ENCODE measurements around the gene CCDC117.
A peak's percentile ranks its signal among the peaks of the same experiment; 100 is the strongest.

Gene CCDC117

DNA sequence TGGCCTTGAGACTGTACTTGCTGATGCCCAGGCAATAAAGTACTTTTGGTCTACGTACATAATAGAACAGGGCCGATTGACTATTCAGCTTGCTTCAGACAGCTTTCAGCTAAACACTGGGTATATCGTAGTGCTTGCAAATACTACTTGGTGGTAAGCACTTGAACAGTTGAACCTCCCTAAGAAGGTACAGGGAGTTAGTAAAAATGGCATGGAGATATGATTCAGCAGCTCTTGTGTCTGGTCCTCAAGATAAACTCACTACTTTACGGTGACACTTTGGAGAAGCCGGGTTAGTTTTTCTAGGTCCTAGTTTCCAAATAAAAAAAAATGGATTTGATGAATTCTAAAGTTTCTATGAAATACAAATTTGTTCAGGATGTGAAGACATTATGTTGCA, 7.3 kb downstream of the CCDC117 start:
- Histone ChIP-seq H3K9me2 (replicated peaks; ENCODE audit: low read depth, low read length) (no peaks in the 10 kb centered on the region), H2AFZ (ENCODE audit: low read length) (no peak overlapping the region), H3K79me2 (ENCODE audit: insufficient read depth, low read length) (peaks cover 90% of the 10 kb centered on the region), H3F3A (ENCODE audit: low read depth) (no peaks in the 10 kb centered on the region), H3K9ac (ENCODE audit: low read depth, low read length, poor library complexity, severe bottlenecking) (peak overlapping the region; percentile 19), H3K9me3 (ENCODE audit: insufficient read depth, low read depth, low read length) (no peaks in the 10 kb centered on the region), H3K4me3 (ENCODE audit: low read length, poor library complexity, severe bottlenecking) (no peak overlapping the region), H3K36me3 (ENCODE audit: insufficient read depth, low read length) (peaks cover 35% of the 10 kb centered on the region; the same call in 1 of the 2 replicates), H3K4me1 (ENCODE audit: insufficient read depth, low read length, poor library complexity, severe bottlenecking) (peaks cover 49% of the 10 kb centered on the region), H4K20me1 (ENCODE audit: insufficient read depth, low read length, poor library complexity, severe bottlenecking) (peaks cover 23% of the 10 kb centered on the region), H3K4me2 (ENCODE audit: low read depth, low read length, poor library complexity, severe bottlenecking) (peak overlapping the region; percentile 36), H3K27me3 (ENCODE audit: insufficient read depth, low read length, poor library complexity, severe bottlenecking) (no peaks in the 10 kb centered on the region)
- no peak for TF ChIP-seq EZH2phosphoT487 (IDR thresholded peaks at IDR 0.05; ENCODE audit: borderline replicate concordance)
- TF ChIP-seq, protein P1, sequence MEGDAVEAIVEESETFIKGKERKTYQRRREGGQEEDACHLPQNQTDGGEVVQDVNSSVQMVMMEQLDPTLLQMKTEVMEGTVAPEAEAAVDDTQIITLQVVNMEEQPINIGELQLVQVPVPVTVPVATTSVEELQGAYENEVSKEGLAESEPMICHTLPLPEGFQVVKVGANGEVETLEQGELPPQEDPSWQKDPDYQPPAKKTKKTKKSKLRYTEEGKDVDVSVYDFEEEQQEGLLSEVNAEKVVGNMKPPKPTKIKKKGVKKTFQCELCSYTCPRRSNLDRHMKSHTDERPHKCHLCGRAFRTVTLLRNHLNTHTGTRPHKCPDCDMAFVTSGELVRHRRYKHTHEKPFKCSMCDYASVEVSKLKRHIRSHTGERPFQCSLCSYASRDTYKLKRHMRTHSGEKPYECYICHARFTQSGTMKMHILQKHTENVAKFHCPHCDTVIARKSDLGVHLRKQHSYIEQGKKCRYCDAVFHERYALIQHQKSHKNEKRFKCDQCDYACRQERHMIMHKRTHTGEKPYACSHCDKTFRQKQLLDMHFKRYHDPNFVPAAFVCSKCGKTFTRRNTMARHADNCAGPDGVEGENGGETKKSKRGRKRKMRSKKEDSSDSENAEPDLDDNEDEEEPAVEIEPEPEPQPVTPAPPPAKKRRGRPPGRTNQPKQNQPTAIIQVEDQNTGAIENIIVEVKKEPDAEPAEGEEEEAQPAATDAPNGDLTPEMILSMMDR (conservative IDR thresholded peaks at IDR 0.05; ENCODE audit: low read length), result no peak

DNA sequence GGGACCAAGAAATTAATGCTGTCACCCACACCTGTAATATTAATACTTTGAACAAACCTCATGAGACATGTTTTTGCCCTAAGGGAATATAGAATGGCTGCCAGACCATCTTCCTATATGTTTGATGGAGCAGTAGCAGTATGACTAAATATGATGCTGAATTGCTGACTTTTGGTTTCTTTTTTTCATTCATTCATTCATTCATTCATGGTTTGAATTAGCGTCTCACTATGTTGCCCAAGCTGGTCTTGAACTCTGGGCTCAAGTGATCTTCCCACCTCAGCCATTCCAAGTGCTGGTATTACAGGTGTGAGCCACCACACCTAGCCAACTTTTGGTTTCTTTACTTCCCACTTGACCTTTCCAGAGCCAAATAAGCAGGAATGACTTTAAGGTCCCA, 7.8 kb downstream of the CCDC117 start:
- Histone ChIP-seq H3K9ac (ENCODE audit: low read depth, low read length, poor library complexity, severe bottlenecking) (no peak overlapping the region), H3F3A (ENCODE audit: low read depth) (no peaks in the 10 kb centered on the region), H2AFZ (ENCODE audit: low read length) (no peak overlapping the region), H4K20me1 (ENCODE audit: insufficient read depth, low read length, poor library complexity, severe bottlenecking) (peaks cover 23% of the 10 kb centered on the region), H3K9me2 (replicated peaks; ENCODE audit: low read depth, low read length) (no peaks in the 10 kb centered on the region), H3K4me3 (ENCODE audit: low read length, poor library complexity, severe bottlenecking) (peak overlapping the region; percentile 23), H3K79me2 (ENCODE audit: insufficient read depth, low read length) (peaks cover 85% of the 10 kb centered on the region), H3K36me3 (ENCODE audit: insufficient read depth, low read length) (peaks cover 40% of the 10 kb centered on the region; the same call in 1 of the 2 replicates), H3K4me2 (ENCODE audit: low read depth, low read length, poor library complexity, severe bottlenecking) (peak overlapping the region; percentile 36), H3K9me3 (ENCODE audit: insufficient read depth, low read depth, low read length) (no peaks in the 10 kb centered on the region), H3K4me1 (ENCODE audit: insufficient read depth, low read length, poor library complexity, severe bottlenecking) (peaks cover 46% of the 10 kb centered on the region), H3K27me3 (ENCODE audit: insufficient read depth, low read length, poor library complexity, severe bottlenecking) (no peaks in the 10 kb centered on the region)
- TF ChIP-seq, protein P1 (conservative IDR thresholded peaks at IDR 0.05; ENCODE audit: low read length), result no peak
- TF ChIP-seq EZH2phosphoT487 (IDR thresholded peaks at IDR 0.05; ENCODE audit: borderline replicate concordance), result no peak

DNA sequence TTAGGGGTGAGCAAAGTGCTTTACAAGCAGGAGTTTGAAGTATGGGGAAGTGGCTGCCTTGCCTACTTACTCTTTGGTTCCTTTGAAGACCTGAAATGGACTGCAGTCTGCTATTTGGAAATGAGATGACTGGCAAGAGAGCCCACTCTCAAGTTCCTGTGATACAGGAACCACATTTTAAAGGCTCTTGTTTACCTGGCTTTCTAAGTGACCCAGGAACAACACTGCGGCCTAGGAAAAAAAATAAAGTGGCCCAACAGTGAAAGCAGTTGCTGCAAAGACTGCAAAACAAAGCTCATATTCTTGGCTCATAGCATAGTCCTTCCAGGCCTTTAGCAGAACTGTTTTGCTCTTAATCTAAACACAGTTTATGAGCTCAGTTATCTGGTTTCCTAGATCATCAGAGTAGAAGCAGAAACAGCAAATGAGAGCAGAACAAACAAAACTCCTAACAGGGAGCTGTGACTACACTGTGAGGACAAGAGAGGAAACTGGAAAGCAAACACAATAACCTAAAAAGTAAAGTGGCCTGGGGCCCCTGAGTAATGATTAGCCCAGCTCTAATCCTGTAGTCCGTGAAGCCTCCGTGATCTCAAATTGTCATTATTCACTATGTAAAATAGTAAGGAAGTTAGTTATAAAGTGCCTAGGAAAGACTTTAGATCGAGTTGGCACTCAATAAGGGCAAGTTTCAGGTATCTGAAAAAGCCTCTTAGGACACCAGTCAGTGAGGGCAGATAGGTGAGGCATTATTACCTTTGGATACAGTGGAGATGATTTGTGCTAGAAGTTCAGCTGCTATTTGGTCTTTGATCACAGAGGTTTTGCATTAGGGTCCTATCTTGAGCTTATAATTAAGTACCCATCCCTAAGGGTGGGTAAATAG, 11.5 kb downstream of the CCDC117 start:
- no peaks in the 10 kb centered on the region for H3K27me3 ChIP-seq (ENCODE audit: insufficient read depth, low read length, poor library complexity, severe bottlenecking)
- H3K79me2 ChIP-seq (ENCODE audit: insufficient read depth, low read length), result peaks cover 65% of the 10 kb centered on the region
- peaks cover 13% of the 10 kb centered on the region for H4K20me1 ChIP-seq (ENCODE audit: insufficient read depth, low read length, poor library complexity, severe bottlenecking)
- H3K9ac ChIP-seq (ENCODE audit: low read depth, low read length, poor library complexity, severe bottlenecking), result peak overlapping the region; percentile 3
- peaks cover 27% of the 10 kb centered on the region for H3K4me1 ChIP-seq (ENCODE audit: insufficient read depth, low read length, poor library complexity, severe bottlenecking)
- H3K4me3 ChIP-seq (ENCODE audit: low read length, poor library complexity, severe bottlenecking), result no peak overlapping the region
- no peaks in the 10 kb centered on the region for H3K9me2 ChIP-seq (replicated peaks; ENCODE audit: low read depth, low read length)
- peaks cover 72% of the 10 kb centered on the region for H3K36me3 ChIP-seq (ENCODE audit: insufficient read depth, low read length)
- H2AFZ ChIP-seq (ENCODE audit: low read length), result no peak overlapping the region
- no peaks in the 10 kb centered on the region for H3K9me3 ChIP-seq (ENCODE audit: insufficient read depth, low read depth, low read length)
- H3K4me2 ChIP-seq (ENCODE audit: low read depth, low read length, poor library complexity, severe bottlenecking), result peak overlapping the region; percentile 8
- TF ChIP-seq EZH2phosphoT487 (IDR thresholded peaks at IDR 0.05; ENCODE audit: borderline replicate concordance), result no peak
- TF ChIP-seq, protein P1 (conservative IDR thresholded peaks at IDR 0.05; ENCODE audit: low read length), result no peak
- no peaks in the 10 kb centered on the region for H3F3A ChIP-seq (ENCODE audit: low read depth)
